WTC11 (cell line): ENCODE data around the gene RCE1. TPM values are rescaled to one million over a fixed set of nuclear protein-coding genes. Genes with fewer than 3 reads are reported as not detected.

Experiments used
- ATAC-seq: fragments of 200-7000 bp; cut with Tn5 transposase; 2 replicates; pipeline ENCODE4 v1.10.0; 2021; ENCODE audit warnings: mild to moderate bottlenecking, moderate library complexity
- CTCF ChIA-PET: fragments of 300-600 bp; sonication (Branson Sonifier 250); formaldehyde crosslinking; loops from one replicate; lab custom pipeline; 2021; ENCODE audit warnings: antibody characterized with exemption; lab: Charles Lee
- POLR2A ChIA-PET: fragments of 350-600 bp; sonication (Branson Sonifier 250); formaldehyde crosslinking; loops from one replicate; lab custom pipeline; 2021; ENCODE audit warnings: antibody characterized with exemption; lab: Charles Lee
- DNase-seq: peaks from one replicate; pipeline ENCODE4 v3.0.0; 2021; ENCODE audit warnings: low spot score
- H3K27ac Mint-ChIP-seq: 2 replicates; pipeline ENCODE4 v1.8.0; 2021; ENCODE audit warnings: mixed read lengths
- H3K27me3 Mint-ChIP-seq: 2 replicates; pipeline ENCODE4 v1.8.0; 2021; ENCODE audit warnings: low read depth, mild to moderate bottlenecking, moderate library complexity, mixed read lengths
- H3K36me3 Mint-ChIP-seq: 2 replicates; pipeline ENCODE4 v1.8.0; 2021; ENCODE audit warnings: mixed read lengths
- H3K4me1 Mint-ChIP-seq: 2 replicates; pipeline ENCODE4 v1.8.0; 2022; ENCODE audit warnings: mixed read lengths
- H3K4me3 Mint-ChIP-seq: 2 replicates; pipeline ENCODE4 v1.8.0; 2021; ENCODE audit warnings: mild to moderate bottlenecking, moderate library complexity, mixed read lengths
- H3K9me3 Mint-ChIP-seq: 2 replicates; pipeline ENCODE4 v1.8.0; 2021; ENCODE audit warnings: mixed read lengths
- ATF3 ChIP-seq: sonication (generic); formaldehyde crosslinking; conservative IDR thresholded peaks from 2 replicates; pipeline ENCODE4 v1.8.1; 2022; ENCODE audit warnings: mild to moderate bottlenecking, missing genetic modification reagents
- CREB1 ChIP-seq: sonication (generic); formaldehyde crosslinking; IDR thresholded peaks from 2 replicates; pipeline ENCODE4 v1.8.0; 2023; ENCODE audit warnings: mild to moderate bottlenecking, missing genetic modification reagents
- E2F4 ChIP-seq: sonication (generic); formaldehyde crosslinking; IDR thresholded peaks from 2 replicates; pipeline ENCODE4 v1.8.1; 2022; ENCODE audit warnings: low read depth, mild to moderate bottlenecking, moderate library complexity, missing genetic modification reagents, borderline replicate concordance
- ERG ChIP-seq: fragments of 250-450 bp; sonication (Bioruptor Pico); IDR thresholded peaks from 2 replicates; pipeline ENCODE4 v1.8.0; 2021; ENCODE audit warnings: mild to moderate bottlenecking
- MXD4 ChIP-seq: fragments of 250-450 bp; sonication (Bioruptor Pico); IDR thresholded peaks from 2 replicates; pipeline ENCODE4 v1.8.0; 2021; ENCODE audit warnings: mild to moderate bottlenecking, moderate library complexity, borderline replicate concordance
- NFE2L1 ChIP-seq: sonication (generic); formaldehyde crosslinking; IDR thresholded peaks from 2 replicates; pipeline ENCODE4 v1.8.1; 2023; ENCODE audit warnings: missing genetic modification reagents
- NR2C2 ChIP-seq: sonication (generic); formaldehyde crosslinking; IDR thresholded peaks from 2 replicates; pipeline ENCODE4 v1.8.0; 2022; ENCODE audit warnings: mild to moderate bottlenecking, missing genetic modification reagents
- ZNF232 ChIP-seq: sonication (generic); formaldehyde crosslinking; IDR thresholded peaks from 2 replicates; pipeline ENCODE4 v1.8.0; 2022; ENCODE audit warnings: mild to moderate bottlenecking, missing genetic modification reagents
- ZNF396 ChIP-seq: fragments of 250-450 bp; sonication (Bioruptor Pico); IDR thresholded peaks from 2 replicates; pipeline ENCODE4 v1.8.0; 2021; ENCODE audit warnings: mild to moderate bottlenecking, moderate library complexity, borderline replicate concordance
- ZNF416 ChIP-seq: fragments of 250-450 bp; sonication (Bioruptor Pico); IDR thresholded peaks from 2 replicates; pipeline ENCODE4 v1.9.0; 2021; ENCODE audit warnings: mild to moderate bottlenecking, inconsistent platforms
- ZNF423 ChIP-seq: fragments of 250-450 bp; sonication (Bioruptor Pico); IDR thresholded peaks from 2 replicates; pipeline ENCODE4 v2.1.2; 2022; ENCODE audit warnings: mild to moderate bottlenecking, moderate library complexity
- total RNA-seq: library from RNA; stranded (reverse); gene quantifications from 3 replicates; pipeline ENCODE4 v1.2.3, GENCODE V29; 2021
- TF ChIP-seq, protein P1 (sequence below): sonication (generic); formaldehyde crosslinking; IDR thresholded peaks from 2 replicates; pipeline ENCODE4 v1.8.0; 2023; ENCODE audit warnings: mild to moderate bottlenecking, missing genetic modification reagents
- TF ChIP-seq, protein P2 (sequence below): fragments of 250-450 bp; sonication (Bioruptor Pico); IDR thresholded peaks from 2 replicates; pipeline ENCODE4 v1.9.0; 2021; ENCODE audit warnings: moderate library complexity, mild to moderate bottlenecking, inconsistent platforms, borderline replicate concordance

The RCE1 gene
- total RNA-seq, 1 experiment from 2014 or later = 34.6 TPM

DNA sequence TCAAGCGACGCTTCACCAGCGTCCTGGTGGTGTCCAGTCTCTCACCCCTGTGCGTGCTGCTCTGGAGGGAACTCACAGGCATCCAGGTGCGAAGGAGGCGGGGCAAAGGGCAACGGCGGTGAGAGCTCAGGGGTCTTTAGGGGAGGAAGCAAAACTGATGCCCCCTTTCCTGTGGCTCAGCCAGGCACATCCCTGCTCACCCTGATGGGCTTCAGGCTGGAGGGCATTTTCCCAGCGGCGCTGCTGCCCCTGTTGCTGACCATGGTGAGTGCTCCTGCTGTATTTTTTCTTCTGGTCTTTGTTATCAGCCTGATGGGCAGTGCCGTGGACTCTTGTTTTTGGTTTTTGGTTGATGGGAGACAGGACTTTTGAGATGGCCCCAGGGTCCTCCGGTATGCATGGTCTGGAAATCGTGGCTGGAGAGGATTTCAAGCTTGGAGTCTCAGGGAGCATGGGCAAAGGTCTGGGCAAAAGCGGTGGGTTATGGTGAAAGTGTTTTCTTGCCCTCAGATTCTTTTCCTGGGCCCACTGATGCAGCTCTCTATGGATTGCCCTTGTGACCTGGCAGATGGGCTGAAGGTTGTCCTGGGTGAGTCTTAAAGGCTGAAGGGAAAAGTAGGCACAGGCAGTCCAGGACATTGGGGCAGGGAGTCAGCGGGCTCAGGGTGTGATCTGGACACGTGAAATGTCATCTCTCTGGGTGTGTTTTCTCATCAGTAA lies 695 bp downstream of the RCE1 start:
- H3K27ac Mint-ChIP-seq = peak overlapping the region; percentile 84
- POLR2A ChIA-PET = interaction anchor here (0.6 to 2.7 kb wide), 8 partner anchors 9 to 396 kb away, joined by 3 to 17 read pairs (median 4); partner anchors contain the start of genes DPP3, LRFN4, PC and RBM4B
- ATAC-seq = no peak
- no peaks in the 10 kb centered on the region for H3K9me3 Mint-ChIP-seq
- CTCF ChIA-PET = interaction anchor here (0.6 to 4.8 kb wide), 13 partner anchors 8 to 464 kb away, joined by 3 to 30 read pairs (median 6); partner anchors contain the start of genes KDM2A and RBM4B
- peaks cover 19% of the 10 kb centered on the region for H3K36me3 Mint-ChIP-seq
- no peaks in the 10 kb centered on the region for H3K27me3 Mint-ChIP-seq
- peaks cover 20% of the 10 kb centered on the region for H3K4me1 Mint-ChIP-seq
- H3K4me3 Mint-ChIP-seq = peak overlapping the region; percentile 82
- DNase-seq = no peak
- TF ChIP-seq E2F4 (CRISPR knock-in tag) = no peak
- TF ChIP-seq, protein P1, sequence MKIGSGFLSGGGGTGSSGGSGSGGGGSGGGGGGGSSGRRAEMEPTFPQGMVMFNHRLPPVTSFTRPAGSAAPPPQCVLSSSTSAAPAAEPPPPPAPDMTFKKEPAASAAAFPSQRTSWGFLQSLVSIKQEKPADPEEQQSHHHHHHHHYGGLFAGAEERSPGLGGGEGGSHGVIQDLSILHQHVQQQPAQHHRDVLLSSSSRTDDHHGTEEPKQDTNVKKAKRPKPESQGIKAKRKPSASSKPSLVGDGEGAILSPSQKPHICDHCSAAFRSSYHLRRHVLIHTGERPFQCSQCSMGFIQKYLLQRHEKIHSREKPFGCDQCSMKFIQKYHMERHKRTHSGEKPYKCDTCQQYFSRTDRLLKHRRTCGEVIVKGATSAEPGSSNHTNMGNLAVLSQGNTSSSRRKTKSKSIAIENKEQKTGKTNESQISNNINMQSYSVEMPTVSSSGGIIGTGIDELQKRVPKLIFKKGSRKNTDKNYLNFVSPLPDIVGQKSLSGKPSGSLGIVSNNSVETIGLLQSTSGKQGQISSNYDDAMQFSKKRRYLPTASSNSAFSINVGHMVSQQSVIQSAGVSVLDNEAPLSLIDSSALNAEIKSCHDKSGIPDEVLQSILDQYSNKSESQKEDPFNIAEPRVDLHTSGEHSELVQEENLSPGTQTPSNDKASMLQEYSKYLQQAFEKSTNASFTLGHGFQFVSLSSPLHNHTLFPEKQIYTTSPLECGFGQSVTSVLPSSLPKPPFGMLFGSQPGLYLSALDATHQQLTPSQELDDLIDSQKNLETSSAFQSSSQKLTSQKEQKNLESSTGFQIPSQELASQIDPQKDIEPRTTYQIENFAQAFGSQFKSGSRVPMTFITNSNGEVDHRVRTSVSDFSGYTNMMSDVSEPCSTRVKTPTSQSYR (CRISPR knock-in tag) = peak; percentile 55; the same call in 1 of the 2 replicates

GRCh38 chr11:66844496-66845142 lies 1.4 kb downstream of the RCE1 start:
- H3K27me3 Mint-ChIP-seq = no peaks in the 10 kb centered on the region
- DNase-seq (no peak), ATAC-seq (no peak)
- TF ChIP-seq CREB1 (CRISPR knock-in tag) (no peak), ZNF396 (CRISPR knock-in tag) (no peak)
- CTCF ChIA-PET = interaction anchor here (1.0 to 4.8 kb wide), 6 partner anchors 10 to 177 kb away, joined by 3 to 19 read pairs (median 5); partner anchors contain the start of gene RBM4B
- H3K4me3 Mint-ChIP-seq = peak overlapping the region; percentile 82
- peaks cover 19% of the 10 kb centered on the region for H3K36me3 Mint-ChIP-seq
- no peaks in the 10 kb centered on the region for H3K9me3 Mint-ChIP-seq
- peak overlapping the region; percentile 32; the same call in 1 of the 2 replicates for H3K27ac Mint-ChIP-seq
- H3K4me1 Mint-ChIP-seq = peaks cover 20% of the 10 kb centered on the region
- POLR2A ChIA-PET = interaction anchor here (2.2 to 2.3 kb wide), 2 partner anchors 8 to 11 kb away, joined by 5 to 14 read pairs; no protein-coding TSS in a partner anchor

GRCh38 chr11:66845143-66845875 lies 2.1 kb downstream of the RCE1 start:
- Mint-ChIP-seq H3K36me3 (peaks cover 15% of the 10 kb centered on the region), H3K27me3 (no peaks in the 10 kb centered on the region), H3K4me1 (peaks cover 20% of the 10 kb centered on the region), H3K4me3 (peak overlapping the region; percentile 82; the same call in 1 of the 2 replicates), H3K27ac (peak overlapping the region; percentile 32), H3K9me3 (no peaks in the 10 kb centered on the region)
- ATAC-seq (no peak), DNase-seq (no peak)
- CTCF ChIA-PET = interaction anchor here (1.0 to 4.8 kb wide), 8 partner anchors 9 to 299 kb away, joined by 3 to 19 read pairs (median 3); partner anchors contain the start of genes ACTN3 and RBM4B
- TF ChIP-seq MXD4 (CRISPR knock-in tag) (no peak), NR2C2 (CRISPR knock-in tag) (no peak), ZNF232 (CRISPR knock-in tag) (no peak), ATF3 (CRISPR knock-in tag) (no peak)
- POLR2A ChIA-PET = interaction anchor here (0.6 to 2.2 kb wide), 2 partner anchors 11 to 119 kb away, joined by 3 to 5 read pairs; no protein-coding TSS in a partner anchor

DNA sequence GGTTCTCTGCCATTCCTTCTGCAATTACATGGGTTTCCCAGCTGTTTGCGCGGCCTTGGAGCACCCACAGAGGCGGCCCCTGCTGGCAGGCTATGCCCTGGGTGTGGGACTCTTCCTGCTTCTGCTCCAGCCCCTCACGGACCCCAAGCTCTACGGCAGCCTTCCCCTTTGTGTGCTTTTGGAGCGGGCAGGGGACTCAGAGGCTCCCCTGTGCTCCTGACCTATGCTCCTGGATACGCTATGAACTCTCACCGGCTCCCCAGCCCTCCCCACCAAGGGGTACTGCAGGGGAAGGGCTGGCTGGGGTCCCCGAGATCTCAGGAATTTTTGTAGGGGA lies 2.6 kb downstream of the RCE1 start:
- H3K4me3 Mint-ChIP-seq = no peak overlapping the region

More for the DNA sequence above, 2.6 kb downstream of the RCE1 start:
- DNase-seq (no peak), ATAC-seq (no peak)
- Mint-ChIP-seq H3K36me3 (peaks cover 13% of the 10 kb centered on the region), H3K27me3 (no peaks in the 10 kb centered on the region), H3K27ac (no peak overlapping the region), H3K4me1 (peaks cover 20% of the 10 kb centered on the region), H3K9me3 (no peaks in the 10 kb centered on the region)
- POLR2A ChIA-PET = interaction anchor here (0.6 to 2.2 kb wide), 2 partner anchors 10 to 118 kb away, joined by 3 to 5 read pairs; no protein-coding TSS in a partner anchor
- TF ChIP-seq, protein P2, sequence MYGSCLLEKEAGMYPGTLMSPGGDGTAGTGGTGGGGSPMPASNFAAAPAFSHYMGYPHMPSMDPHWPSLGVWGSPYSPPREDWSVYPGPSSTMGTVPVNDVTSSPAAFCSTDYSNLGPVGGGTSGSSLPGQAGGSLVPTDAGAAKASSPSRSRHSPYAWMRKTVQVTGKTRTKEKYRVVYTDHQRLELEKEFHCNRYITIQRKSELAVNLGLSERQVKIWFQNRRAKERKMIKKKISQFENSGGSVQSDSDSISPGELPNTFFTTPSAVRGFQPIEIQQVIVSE (CRISPR knock-in tag) = no peak
- TF ChIP-seq ZNF416 (CRISPR knock-in tag) (no peak), E2F4 (CRISPR knock-in tag) (no peak), ATF3 (CRISPR knock-in tag) (no peak), CREB1 (CRISPR knock-in tag) (no peak), NFE2L1 (CRISPR knock-in tag) (no peak), ZNF396 (CRISPR knock-in tag) (no peak), ERG (CRISPR knock-in tag) (no peak), ZNF423 (CRISPR knock-in tag) (no peak)
- CTCF ChIA-PET = interaction anchor here (1.0 to 4.8 kb wide), 8 partner anchors 9 to 299 kb away, joined by 3 to 19 read pairs (median 3); partner anchors contain the start of genes ACTN3 and RBM4B
